ENCODE measurements around the gene DENND1A. TPM values are rescaled to one million over a fixed set of nuclear protein-coding genes. Genes with fewer than 3 reads are reported as not detected.

Gene DENND1A
- total and polyA plus RNA-seq, 2 of the 13 experiments (the other 11 are each of a cell fraction or from before 2014, with no cell fraction given) = 14.8 to 30.1 TPM

DNA sequence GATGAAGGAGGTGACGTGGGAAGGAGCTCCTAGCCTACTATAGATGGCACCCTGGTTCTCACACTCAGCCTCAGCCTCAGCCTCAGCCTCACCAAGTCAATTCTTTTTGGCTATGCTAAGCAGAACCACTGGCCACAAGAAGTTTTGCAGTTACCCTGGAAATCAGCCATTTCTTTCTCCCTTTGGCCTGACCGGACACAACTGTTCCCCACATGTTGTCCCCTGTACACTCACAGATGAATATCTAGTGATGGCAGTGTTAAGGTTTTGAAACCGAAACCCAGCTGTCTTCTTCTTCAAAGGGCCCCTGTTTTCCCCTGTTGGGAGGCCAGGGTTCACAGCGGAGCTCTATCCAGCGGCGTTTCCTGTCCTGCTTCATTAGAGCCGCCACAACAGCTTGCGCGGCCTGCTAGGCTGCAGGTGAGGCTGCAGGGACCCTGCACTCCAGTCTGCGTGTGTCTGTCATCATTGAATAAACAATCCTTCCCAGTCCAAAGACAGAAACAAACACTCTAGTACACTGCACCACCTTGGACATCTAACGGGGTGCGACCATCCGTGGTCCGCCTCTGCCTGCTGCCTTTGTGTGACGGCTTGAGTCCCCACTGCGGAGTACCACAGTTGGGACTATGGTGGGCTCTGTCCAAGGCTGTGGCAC lies 250.5 kb downstream of the DENND1A start (continued):
- TF ChIP-seq, protein P1, sequence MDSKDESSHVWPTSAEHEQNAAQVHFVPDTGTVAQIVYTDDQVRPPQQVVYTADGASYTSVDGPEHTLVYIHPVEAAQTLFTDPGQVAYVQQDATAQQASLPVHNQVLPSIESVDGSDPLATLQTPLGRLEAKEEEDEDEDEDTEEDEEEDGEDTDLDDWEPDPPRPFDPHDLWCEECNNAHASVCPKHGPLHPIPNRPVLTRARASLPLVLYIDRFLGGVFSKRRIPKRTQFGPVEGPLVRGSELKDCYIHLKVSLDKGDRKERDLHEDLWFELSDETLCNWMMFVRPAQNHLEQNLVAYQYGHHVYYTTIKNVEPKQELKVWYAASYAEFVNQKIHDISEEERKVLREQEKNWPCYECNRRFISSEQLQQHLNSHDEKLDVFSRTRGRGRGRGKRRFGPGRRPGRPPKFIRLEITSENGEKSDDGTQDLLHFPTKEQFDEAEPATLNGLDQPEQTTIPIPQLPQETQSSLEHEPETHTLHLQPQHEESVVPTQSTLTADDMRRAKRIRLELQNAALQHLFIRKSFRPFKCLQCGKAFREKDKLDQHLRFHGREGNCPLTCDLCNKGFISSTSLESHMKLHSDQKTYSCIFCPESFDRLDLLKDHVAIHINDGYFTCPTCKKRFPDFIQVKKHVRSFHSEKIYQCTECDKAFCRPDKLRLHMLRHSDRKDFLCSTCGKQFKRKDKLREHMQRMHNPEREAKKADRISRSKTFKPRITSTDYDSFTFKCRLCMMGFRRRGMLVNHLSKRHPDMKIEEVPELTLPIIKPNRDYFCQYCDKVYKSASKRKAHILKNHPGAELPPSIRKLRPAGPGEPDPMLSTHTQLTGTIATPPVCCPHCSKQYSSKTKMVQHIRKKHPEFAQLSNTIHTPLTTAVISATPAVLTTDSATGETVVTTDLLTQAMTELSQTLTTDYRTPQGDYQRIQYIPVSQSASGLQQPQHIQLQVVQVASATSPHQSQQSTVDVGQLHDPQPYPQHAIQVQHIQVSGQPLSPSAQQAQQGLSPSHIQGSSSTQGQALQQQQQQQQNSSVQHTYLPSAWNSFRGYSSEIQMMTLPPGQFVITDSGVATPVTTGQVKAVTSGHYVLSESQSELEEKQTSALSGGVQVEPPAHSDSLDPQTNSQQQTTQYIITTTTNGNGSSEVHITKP (CRISPR knock-in tag; IDR thresholded peaks at IDR 0.05; ENCODE audit: low read depth) = no peak; the same call in 1 of the 2 replicates
- TF ChIP-seq, protein P2, sequence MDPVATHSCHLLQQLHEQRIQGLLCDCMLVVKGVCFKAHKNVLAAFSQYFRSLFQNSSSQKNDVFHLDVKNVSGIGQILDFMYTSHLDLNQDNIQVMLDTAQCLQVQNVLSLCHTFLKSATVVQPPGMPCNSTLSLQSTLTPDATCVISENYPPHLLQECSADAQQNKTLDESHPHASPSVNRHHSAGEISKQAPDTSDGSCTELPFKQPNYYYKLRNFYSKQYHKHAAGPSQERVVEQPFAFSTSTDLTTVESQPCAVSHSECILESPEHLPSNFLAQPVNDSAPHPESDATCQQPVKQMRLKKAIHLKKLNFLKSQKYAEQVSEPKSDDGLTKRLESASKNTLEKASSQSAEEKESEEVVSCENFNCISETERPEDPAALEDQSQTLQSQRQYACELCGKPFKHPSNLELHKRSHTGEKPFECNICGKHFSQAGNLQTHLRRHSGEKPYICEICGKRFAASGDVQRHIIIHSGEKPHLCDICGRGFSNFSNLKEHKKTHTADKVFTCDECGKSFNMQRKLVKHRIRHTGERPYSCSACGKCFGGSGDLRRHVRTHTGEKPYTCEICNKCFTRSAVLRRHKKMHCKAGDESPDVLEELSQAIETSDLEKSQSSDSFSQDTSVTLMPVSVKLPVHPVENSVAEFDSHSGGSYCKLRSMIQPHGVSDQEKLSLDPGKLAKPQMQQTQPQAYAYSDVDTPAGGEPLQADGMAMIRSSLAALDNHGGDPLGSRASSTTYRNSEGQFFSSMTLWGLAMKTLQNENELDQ (CRISPR knock-in tag; IDR thresholded peaks at IDR 0.05; ENCODE audit: borderline replicate concordance) = no peak
- no peak for TF ChIP-seq ZNF724P (CRISPR knock-in tag; IDR thresholded peaks at IDR 0.05; ENCODE audit: borderline replicate concordance)
- TF ChIP-seq CBX2 (IDR thresholded peaks at IDR 0.05; ENCODE audit: low read depth, low read length) = no peak
- TF ChIP-seq CBX2 (CRISPR knock-in tag; IDR thresholded peaks at IDR 0.05; ENCODE audit: low read depth) = no peak
- no peak for TF ChIP-seq ELF4 (CRISPR knock-in tag; IDR thresholded peaks at IDR 0.05; ENCODE audit: borderline replicate concordance)
- TF ChIP-seq CREM (IDR thresholded peaks at IDR 0.05) = peak; percentile 33; the same call in 1 of the 2 replicates
- no peak for TF ChIP-seq CREM (CRISPR knock-in tag; IDR thresholded peaks at IDR 0.05)
- TF ChIP-seq KLF15 (CRISPR knock-in tag; IDR thresholded peaks at IDR 0.05; ENCODE audit: borderline replicate concordance) = no peak
- peak; percentile 62 for TF ChIP-seq ZNF883 (CRISPR knock-in tag; IDR thresholded peaks at IDR 0.05; ENCODE audit: not compliant biosample characterization)
- TF ChIP-seq, protein P3, sequence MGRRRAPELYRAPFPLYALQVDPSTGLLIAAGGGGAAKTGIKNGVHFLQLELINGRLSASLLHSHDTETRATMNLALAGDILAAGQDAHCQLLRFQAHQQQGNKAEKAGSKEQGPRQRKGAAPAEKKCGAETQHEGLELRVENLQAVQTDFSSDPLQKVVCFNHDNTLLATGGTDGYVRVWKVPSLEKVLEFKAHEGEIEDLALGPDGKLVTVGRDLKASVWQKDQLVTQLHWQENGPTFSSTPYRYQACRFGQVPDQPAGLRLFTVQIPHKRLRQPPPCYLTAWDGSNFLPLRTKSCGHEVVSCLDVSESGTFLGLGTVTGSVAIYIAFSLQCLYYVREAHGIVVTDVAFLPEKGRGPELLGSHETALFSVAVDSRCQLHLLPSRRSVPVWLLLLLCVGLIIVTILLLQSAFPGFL (CRISPR knock-in tag; IDR thresholded peaks at IDR 0.05) = no peak
- no peak for TF ChIP-seq KAT2B (IDR thresholded peaks at IDR 0.05; ENCODE audit: borderline replicate concordance, low read depth, low read length)
- TF ChIP-seq, protein P4, sequence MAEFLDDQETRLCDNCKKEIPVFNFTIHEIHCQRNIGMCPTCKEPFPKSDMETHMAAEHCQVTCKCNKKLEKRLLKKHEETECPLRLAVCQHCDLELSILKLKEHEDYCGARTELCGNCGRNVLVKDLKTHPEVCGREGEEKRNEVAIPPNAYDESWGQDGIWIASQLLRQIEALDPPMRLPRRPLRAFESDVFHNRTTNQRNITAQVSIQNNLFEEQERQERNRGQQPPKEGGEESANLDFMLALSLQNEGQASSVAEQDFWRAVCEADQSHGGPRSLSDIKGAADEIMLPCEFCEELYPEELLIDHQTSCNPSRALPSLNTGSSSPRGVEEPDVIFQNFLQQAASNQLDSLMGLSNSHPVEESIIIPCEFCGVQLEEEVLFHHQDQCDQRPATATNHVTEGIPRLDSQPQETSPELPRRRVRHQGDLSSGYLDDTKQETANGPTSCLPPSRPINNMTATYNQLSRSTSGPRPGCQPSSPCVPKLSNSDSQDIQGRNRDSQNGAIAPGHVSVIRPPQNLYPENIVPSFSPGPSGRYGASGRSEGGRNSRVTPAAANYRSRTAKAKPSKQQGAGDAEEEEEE (CRISPR knock-in tag; IDR thresholded peaks at IDR 0.05; ENCODE audit: borderline replicate concordance) = no peak
- TF ChIP-seq, protein P5, sequence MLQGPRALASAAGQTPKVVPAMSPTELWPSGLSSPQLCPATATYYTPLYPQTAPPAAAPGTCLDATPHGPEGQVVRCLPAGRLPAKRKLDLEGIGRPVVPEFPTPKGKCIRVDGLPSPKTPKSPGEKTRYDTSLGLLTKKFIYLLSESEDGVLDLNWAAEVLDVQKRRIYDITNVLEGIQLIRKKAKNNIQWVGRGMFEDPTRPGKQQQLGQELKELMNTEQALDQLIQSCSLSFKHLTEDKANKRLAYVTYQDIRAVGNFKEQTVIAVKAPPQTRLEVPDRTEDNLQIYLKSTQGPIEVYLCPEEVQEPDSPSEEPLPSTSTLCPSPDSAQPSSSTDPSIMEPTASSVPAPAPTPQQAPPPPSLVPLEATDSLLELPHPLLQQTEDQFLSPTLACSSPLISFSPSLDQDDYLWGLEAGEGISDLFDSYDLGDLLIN (CRISPR knock-in tag; IDR thresholded peaks at IDR 0.05; ENCODE audit: borderline replicate concordance) = no peak
- TF ChIP-seq REXO4 (CRISPR knock-in tag; IDR thresholded peaks at IDR 0.05; ENCODE audit: borderline replicate concordance) = no peak
- TF ChIP-seq ZNF292 (CRISPR knock-in tag; IDR thresholded peaks at IDR 0.05; ENCODE audit: borderline replicate concordance, low read depth) = peak; percentile 96
- no peak for TF ChIP-seq SIN3B (IDR thresholded peaks at IDR 0.05; ENCODE audit: low read length)
- no peak for TF ChIP-seq HNRNPUL1 (IDR thresholded peaks at IDR 0.05; ENCODE audit: low read depth, low read length)
- no peak for TF ChIP-seq NFKB2 (CRISPR knock-in tag; IDR thresholded peaks at IDR 0.05; ENCODE audit: borderline replicate concordance)
